Endothelial cell of umbilical vein (primary cell): ENCODE results near the gene GFER.

Experiments used
- EZH2 ChIP-seq: IDR thresholded peaks from 2 replicates; pipeline ENCODE4 v1.6.1; 2012; ENCODE audit warnings: borderline replicate concordance, low read depth, mild to moderate bottlenecking, moderate library complexity, low read length, inconsistent platforms; ENCODE audit not compliant: severe bottlenecking
- FOS ChIP-seq: IDR thresholded peaks from 2 replicates; pipeline ENCODE4 v1.6.1; 2011; ENCODE audit warnings: mild to moderate bottlenecking, low read length, moderate library complexity, borderline replicate concordance; ENCODE audit not compliant: insufficient read depth
- POLR2A ChIP-seq: IDR thresholded peaks from 2 replicates; pipeline ENCODE4 v1.6.1; 2012; ENCODE audit warnings: low read depth, mild to moderate bottlenecking, control low read depth, low read length
- TF ChIP-seq, protein P1 (sequence below), 2 donors: IDR thresholded peaks; 1 replicate in 1 of 2; 2 replicates in 1 of 2; pipeline ENCODE4 v1.5.1; 2011; ENCODE audit warnings: low read length in 2 of 2, mild to moderate bottlenecking in 2 of 2, moderate library complexity in 2 of 2, control low read depth in 1 of 2, inconsistent platforms in 1 of 2, low read depth in 1 of 2; ENCODE audit not compliant: insufficient read depth in 1 of 2; ENCODE audit errors: extremely low read depth in 1 of 2

DNA sequence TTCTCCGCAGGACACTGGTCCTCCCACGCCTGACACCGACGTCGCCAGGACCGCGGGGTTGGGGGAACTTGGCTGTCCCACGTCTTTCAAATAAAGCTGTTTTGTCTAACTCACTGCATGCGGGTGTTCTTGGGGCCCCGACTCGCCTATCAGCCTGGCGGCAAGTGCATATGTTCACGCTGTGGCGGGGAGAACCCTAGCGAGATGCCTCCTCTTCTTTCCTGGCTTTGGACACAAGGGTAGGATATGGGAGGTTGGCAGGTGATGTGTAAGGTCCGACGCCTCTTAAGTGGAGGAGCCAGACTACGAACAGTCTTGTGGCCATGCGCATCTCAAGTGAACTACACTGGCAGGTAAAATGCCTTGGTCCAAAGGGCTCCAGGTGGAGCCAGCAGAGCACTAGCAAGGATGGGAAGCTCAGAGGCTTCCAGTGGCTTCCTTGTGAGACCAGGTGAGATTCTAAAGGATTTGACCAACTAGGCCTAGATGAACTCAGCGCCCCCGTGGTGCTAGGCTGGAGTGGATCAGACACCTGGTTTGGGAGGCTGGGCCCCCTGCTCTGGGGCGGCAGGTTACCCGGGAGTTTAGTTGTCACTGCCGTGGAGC lies 18.5 kb upstream of the GFER start:
- TF ChIP-seq, protein P1, sequence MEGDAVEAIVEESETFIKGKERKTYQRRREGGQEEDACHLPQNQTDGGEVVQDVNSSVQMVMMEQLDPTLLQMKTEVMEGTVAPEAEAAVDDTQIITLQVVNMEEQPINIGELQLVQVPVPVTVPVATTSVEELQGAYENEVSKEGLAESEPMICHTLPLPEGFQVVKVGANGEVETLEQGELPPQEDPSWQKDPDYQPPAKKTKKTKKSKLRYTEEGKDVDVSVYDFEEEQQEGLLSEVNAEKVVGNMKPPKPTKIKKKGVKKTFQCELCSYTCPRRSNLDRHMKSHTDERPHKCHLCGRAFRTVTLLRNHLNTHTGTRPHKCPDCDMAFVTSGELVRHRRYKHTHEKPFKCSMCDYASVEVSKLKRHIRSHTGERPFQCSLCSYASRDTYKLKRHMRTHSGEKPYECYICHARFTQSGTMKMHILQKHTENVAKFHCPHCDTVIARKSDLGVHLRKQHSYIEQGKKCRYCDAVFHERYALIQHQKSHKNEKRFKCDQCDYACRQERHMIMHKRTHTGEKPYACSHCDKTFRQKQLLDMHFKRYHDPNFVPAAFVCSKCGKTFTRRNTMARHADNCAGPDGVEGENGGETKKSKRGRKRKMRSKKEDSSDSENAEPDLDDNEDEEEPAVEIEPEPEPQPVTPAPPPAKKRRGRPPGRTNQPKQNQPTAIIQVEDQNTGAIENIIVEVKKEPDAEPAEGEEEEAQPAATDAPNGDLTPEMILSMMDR (IDR thresholded peaks at IDR 0.05; ENCODE audit: extremely low read depth in 1 of 2, insufficient read depth in 1 of 2, low read depth in 1 of 2, low read length in 2 of 2) = no peak
- TF ChIP-seq EZH2 = no peak
- no peak for TF ChIP-seq POLR2A
- TF ChIP-seq FOS = no peak
